OCI-LY7 (cell line): ENCODE results near the gene IRF8.

Source experiments
- EZH2phosphoT487 ChIP-seq: fragments of 200-600 bp; sonication (generic); IDR thresholded peaks from 2 replicates; pipeline ENCODE4 v1.6.1; 2018; ENCODE audit warnings: low read depth, borderline replicate concordance, mild to moderate bottlenecking, mixed run types, antibody characterized with exemption, low read length, moderate library complexity, mixed read lengths
- TF ChIP-seq, protein P1 (sequence below): fragments of 200-600 bp; sonication (generic); conservative IDR thresholded peaks from 2 replicates; pipeline ENCODE4 v1.5.1; 2014; ENCODE audit warnings: mild to moderate bottlenecking, antibody characterized with exemption, low read length, moderate library complexity, mixed read lengths

DNA sequence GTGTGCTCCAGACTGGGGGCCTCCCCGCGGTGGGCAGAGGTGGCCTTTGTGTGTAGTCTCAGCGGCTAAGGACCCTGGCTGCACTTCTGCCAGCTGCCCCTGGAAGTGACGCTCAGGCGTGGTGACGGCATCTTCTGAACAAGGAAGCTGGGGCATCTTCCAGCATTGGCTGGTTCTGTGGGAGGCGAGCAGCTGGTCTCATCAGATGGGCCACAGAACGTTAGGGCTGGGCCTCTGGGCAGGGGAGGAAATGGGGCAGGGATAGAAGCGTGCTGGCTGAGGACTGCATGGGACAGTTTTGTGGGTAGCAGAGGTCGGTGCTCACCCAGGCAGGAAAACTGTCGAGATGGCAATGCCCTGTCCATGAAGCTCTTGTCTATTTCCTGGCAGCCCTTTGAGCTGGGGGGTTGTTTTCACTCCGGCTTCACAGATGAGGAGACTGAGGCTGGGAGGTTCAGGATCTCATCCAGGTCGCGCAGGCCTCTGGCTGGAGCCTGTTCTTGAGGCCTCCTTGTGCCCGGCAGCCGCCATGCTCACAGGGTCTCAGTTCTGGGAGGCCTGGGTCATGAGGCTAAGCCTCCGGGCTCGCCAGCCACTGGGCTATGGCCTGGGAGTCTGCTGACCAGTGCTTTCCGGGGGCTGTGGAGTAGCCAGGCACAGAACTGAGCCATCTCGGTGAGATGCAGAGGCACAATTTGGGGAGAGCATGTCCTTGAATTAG lies 16.3 kb downstream of the IRF8 start:
- TF ChIP-seq, protein P1, sequence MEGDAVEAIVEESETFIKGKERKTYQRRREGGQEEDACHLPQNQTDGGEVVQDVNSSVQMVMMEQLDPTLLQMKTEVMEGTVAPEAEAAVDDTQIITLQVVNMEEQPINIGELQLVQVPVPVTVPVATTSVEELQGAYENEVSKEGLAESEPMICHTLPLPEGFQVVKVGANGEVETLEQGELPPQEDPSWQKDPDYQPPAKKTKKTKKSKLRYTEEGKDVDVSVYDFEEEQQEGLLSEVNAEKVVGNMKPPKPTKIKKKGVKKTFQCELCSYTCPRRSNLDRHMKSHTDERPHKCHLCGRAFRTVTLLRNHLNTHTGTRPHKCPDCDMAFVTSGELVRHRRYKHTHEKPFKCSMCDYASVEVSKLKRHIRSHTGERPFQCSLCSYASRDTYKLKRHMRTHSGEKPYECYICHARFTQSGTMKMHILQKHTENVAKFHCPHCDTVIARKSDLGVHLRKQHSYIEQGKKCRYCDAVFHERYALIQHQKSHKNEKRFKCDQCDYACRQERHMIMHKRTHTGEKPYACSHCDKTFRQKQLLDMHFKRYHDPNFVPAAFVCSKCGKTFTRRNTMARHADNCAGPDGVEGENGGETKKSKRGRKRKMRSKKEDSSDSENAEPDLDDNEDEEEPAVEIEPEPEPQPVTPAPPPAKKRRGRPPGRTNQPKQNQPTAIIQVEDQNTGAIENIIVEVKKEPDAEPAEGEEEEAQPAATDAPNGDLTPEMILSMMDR: no peak
- TF ChIP-seq EZH2phosphoT487: no peak
